ACC112 (cell line): Measurements from ENCODE around the gene FTO.
A peak's percentile ranks its signal among the peaks of the same experiment; 100 is the strongest.

Experiments used
- H2AFZ ChIP-seq: fragments of 200-600 bp; sonication (generic); one replicate; pipeline ENCODE4 v1.6.0; 2017; ENCODE audit warnings: antibody characterized with exemption, low read length; ENCODE audit not compliant: unreplicated experiment
- H3K27ac ChIP-seq: fragments of 200-600 bp; sonication (generic); 2 replicates; pipeline ENCODE4 v1.5.1; 2014; ENCODE audit warnings: low read depth, mild to moderate bottlenecking, antibody characterized with exemption, low read length, moderate library complexity
- H3K27me3 ChIP-seq: fragments of 200-600 bp; sonication (generic); 2 replicates; pipeline ENCODE4 v1.6.1; 2014; ENCODE audit warnings: mild to moderate bottlenecking, antibody characterized with exemption, low read length, moderate library complexity, mixed read lengths; ENCODE audit not compliant: insufficient read depth
- H3K36me3 ChIP-seq: fragments of 200-600 bp; sonication (generic); 2 replicates; pipeline ENCODE4 v1.6.1; 2016; ENCODE audit warnings: mild to moderate bottlenecking, antibody characterized with exemption, low read length, moderate library complexity, mixed read lengths; ENCODE audit not compliant: insufficient read depth
- H3K4me1 ChIP-seq: fragments of 200-600 bp; sonication (generic); one replicate; pipeline ENCODE4 v1.6.1; 2016; ENCODE audit warnings: low read length, mixed read lengths; ENCODE audit not compliant: insufficient read depth, unreplicated experiment, control insufficient read depth
- H3K4me3 ChIP-seq: fragments of 200-600 bp; sonication (generic); 2 replicates; pipeline ENCODE4 v1.5.1; 2014; ENCODE audit warnings: mild to moderate bottlenecking, low read depth, low read length
- H3K79me2 ChIP-seq: fragments of 200-600 bp; sonication (generic); one replicate; pipeline ENCODE4 v1.6.0; 2016; ENCODE audit warnings: low read length; ENCODE audit not compliant: control insufficient read depth, unreplicated experiment, insufficient read depth

The FTO gene

DNA sequence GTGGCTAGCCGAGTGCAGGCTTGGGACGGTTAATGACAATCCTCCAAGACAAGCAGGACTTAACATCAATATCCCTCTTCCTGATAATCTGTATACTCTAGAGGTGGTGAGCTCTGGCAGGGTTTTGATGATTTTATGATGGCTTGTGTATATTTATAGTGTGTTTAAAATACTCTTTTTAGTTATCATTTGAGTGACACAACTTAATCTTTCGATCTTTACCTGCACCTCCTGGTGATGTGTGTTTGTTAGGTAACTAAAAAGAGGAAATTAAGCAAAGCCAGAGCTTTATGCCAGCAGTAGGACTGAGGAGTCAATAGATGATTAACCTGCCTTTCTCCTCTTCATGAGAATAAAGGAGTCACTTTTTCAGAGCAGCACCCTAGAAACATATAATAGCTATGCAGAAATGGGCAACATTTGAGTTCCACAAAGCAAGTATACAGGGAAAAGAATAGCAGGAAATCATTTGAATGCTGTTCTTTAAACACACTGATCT is 372.1 kb downstream of the FTO start:
- Histone ChIP-seq H3K4me1 (peaks cover 21% of the 10 kb centered on the region), H3K27ac (no peak overlapping the region), H3K79me2 (no peaks in the 10 kb centered on the region), H2AFZ (no peak overlapping the region), H3K4me3 (no peak overlapping the region), H3K36me3 (no peaks in the 10 kb centered on the region), H3K27me3 (no peaks in the 10 kb centered on the region)

DNA sequence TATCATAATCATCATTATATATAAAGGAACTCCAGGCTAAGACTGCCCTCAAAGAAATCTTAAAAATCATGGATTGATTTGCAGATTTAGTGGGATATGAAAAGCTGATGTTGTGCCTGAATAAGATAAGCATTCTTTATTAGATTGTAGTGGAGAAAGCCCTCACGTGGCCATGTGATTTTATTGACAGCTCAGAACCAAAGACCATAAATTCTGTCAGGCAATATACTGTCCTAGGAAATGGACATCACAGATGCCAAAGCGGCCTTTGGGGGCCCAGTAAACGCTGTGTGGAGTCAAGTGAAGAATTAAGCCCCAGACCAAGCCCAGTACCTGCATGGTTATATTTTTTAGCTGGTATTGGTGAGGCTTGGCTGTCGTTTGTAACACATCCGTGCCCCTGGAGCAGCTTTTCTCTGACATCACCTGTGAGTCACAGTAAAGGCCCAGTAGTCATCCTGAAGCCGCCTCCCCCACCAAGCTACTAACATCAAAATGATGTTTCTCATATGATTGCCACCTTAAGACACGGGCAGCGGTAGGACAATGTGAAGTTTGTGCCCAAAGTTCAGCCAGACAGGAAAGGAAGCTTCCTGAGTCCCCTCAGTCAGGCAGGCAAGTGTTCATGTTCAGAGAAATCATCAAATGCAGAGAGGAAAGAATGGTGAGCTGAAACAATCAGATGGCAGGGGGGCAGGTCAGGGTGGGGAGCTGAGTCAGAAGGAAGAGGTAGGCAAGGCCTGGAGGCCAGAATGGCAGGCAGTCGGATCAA is 373.3 kb downstream of the FTO start:
- no peak overlapping the region for H3K4me3 ChIP-seq
- H3K27ac ChIP-seq: peak overlapping the region; percentile 62
- H3K4me1 ChIP-seq: peaks cover 26% of the 10 kb centered on the region
- H3K27me3 ChIP-seq: no peaks in the 10 kb centered on the region
- no peaks in the 10 kb centered on the region for H3K79me2 ChIP-seq
- 0 out of 2 replicates have a peak, but pooled peaks cover 3% of the 10 kb centered on the region for H3K36me3 ChIP-seq
- H2AFZ ChIP-seq: peak overlapping the region; percentile 59

DNA sequence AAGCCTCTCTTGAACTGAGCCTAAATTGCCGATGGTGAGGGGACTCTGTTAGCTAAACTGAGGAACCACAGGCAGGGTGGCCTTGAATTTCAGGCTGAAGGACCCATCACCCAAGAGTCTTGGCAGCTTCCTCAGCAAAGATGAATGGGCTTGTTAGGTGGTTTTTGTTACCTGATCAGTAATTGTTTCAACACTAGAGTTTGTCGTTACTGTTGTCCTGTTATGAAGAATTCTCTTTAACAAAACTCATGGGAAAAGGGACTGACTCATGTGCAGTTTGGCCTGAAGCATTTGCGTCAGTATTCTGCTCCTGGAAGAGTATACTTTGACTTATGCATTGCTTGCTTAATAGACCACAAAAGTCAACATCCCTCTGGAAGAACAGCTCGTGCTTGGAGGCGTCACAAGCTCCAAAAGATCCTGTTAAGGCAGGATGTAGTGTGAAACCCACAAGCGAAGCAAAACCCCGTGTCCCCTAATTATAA is 376.6 kb downstream of the FTO start:
- Histone ChIP-seq H3K4me3 (peak overlapping the region; percentile 32; the same call in 1 of the 2 replicates), H3K4me1 (peaks cover 26% of the 10 kb centered on the region), H3K79me2 (no peaks in the 10 kb centered on the region), H3K27me3 (no peaks in the 10 kb centered on the region), H2AFZ (peak overlapping the region; percentile 42), H3K36me3 (0 out of 2 replicates have a peak, but pooled peaks cover 3% of the 10 kb centered on the region), H3K27ac (peak overlapping the region; percentile 99)

DNA sequence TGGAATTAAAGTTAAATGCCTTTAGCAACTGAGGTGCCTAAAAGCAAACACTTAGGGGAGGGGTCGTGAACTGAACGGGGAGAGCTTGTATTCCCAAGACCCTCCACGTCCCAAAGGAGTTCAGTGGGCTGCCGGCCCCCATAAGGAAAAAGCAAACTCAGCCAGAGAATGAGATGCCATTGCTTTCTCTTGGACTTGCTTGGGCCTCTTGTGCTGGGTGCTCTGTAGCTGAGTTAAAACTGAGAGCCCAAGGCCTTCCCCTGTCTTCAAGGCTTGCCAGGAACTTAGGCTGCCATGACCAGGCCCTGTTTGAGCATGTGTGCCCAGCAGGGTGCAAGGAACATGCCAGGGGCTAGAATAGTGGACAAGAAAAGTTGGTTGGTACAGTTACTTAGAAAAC is 382.8 kb downstream of the FTO start:
- no peaks in the 10 kb centered on the region for H3K79me2 ChIP-seq
- no peak overlapping the region for H3K4me3 ChIP-seq
- H3K27ac ChIP-seq: no peak overlapping the region
- no peaks in the 10 kb centered on the region for H3K4me1 ChIP-seq
- no peak overlapping the region for H2AFZ ChIP-seq
- 0 out of 2 replicates have a peak, but pooled peaks cover 3% of the 10 kb centered on the region for H3K36me3 ChIP-seq
- no peaks in the 10 kb centered on the region for H3K27me3 ChIP-seq

DNA sequence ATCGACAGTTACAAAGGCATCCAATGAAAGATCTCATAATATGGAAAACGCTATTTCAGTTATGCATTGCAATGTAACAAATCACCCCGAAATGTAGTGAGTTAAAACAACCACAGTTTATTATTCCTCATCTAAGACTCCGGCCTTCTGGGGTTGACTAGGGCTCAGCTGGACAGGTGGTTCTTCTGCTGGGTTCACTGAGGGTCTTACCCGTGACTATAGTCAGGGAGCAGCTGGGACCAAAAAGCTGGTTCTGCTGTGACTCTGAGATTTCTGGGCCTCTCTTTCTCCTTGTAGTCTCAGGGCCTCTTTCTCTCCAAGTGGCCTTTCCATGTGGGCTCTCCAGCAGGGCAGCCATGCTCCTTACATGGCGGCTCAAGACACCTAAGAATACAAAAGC is 386.6 kb downstream of the FTO start:
- Histone ChIP-seq H3K36me3 (no peaks in the 10 kb centered on the region), H2AFZ (no peak overlapping the region), H3K27ac (no peak overlapping the region), H3K79me2 (no peaks in the 10 kb centered on the region), H3K4me1 (no peaks in the 10 kb centered on the region), H3K27me3 (no peaks in the 10 kb centered on the region), H3K4me3 (no peak overlapping the region)

DNA sequence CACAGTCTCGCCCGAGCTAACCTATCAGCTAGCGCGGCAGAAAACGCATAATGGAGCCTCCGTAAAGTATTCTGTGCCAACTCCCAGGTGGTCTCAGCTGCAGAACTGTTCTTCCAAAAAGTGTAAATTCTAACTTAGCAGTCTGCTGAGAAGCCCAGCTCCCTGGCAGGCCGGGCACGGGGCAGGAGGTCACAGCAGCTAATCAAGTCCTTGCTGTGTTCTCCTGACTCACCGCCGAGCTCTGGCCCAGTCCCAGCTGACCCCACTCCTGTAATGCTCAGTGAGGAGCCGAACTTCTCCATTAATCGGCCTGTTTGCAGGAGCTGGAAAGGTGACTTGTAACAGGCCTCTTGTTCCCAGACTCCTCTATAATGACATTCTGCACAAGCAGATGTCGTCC is 389.3 kb downstream of the FTO start:
- Histone ChIP-seq H3K4me1 (no peaks in the 10 kb centered on the region), H3K27ac (no peak overlapping the region), H3K4me3 (no peak overlapping the region), H3K36me3 (no peaks in the 10 kb centered on the region), H2AFZ (no peak overlapping the region), H3K27me3 (no peaks in the 10 kb centered on the region), H3K79me2 (no peaks in the 10 kb centered on the region)

DNA sequence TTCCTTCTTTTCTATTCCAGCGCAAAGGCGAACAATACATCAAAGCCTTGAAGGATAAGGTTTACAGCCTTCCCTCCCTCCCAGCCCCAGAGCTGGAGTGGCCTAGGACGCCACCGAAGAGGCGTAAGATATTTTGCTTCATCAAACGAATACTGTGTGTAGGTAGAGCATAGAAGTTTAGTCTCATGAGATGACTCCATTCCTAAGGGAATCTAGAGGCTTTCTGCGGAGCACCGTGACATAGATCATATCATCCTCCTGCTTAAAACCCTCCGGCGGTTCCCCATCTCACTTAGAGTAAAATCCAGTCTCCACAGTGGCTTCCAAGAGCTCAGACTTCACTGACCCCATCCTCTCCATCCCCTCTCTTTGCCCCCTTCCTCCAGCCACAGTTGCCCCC is 390.7 kb downstream of the FTO start:
- Histone ChIP-seq H3K4me3 (no peak overlapping the region), H3K36me3 (no peaks in the 10 kb centered on the region), H3K79me2 (no peaks in the 10 kb centered on the region), H3K27ac (no peak overlapping the region), H3K27me3 (no peaks in the 10 kb centered on the region), H2AFZ (no peak overlapping the region), H3K4me1 (no peaks in the 10 kb centered on the region)

DNA sequence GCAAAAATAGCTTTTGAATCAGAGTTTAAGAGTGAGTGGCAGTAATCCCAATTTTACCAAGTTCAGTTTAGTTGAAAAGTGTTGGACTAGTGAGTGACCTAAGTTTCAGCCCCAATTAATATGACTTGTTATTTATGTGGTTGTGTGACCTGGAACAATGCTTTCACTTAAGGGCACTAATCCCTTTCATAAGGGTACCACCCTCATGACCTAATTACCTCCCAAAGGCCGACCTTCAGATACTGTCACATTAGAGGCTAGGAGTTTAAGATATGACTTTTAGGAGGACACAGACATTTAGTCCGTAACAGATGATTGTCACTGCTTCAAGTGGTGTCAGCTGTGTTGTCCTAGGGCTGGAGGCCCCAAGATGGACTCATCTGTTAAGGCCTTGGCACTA is 392.7 kb downstream of the FTO start:
- Histone ChIP-seq H3K4me3 (no peak overlapping the region), H2AFZ (no peak overlapping the region), H3K27me3 (no peaks in the 10 kb centered on the region), H3K4me1 (no peaks in the 10 kb centered on the region), H3K36me3 (no peaks in the 10 kb centered on the region), H3K27ac (no peak overlapping the region), H3K79me2 (no peaks in the 10 kb centered on the region)

DNA sequence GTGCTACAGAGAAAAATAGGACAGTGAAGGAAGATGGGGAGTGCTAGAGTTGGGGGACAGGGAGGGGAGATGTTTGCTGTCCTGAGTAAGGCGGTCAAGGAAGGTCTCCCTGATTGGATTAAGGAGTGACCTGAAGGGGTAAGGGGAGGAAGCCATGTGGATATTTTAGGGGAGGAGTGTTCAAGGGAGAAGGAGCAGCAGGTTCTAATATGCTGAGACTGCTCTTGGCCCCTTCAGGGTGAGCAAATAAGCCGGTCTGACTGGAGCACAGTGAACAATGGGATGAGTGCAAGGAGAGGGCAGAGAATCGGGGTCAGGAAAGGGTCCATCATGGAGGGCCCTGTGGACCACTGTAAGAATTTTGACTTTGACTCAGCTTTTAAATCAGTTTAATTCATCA is 393.8 kb downstream of the FTO start:
- H3K27ac ChIP-seq: no peak overlapping the region
- H3K36me3 ChIP-seq: no peaks in the 10 kb centered on the region
- no peak overlapping the region for H2AFZ ChIP-seq
- no peak overlapping the region for H3K4me3 ChIP-seq
- H3K27me3 ChIP-seq: no peaks in the 10 kb centered on the region
- no peaks in the 10 kb centered on the region for H3K4me1 ChIP-seq
- H3K79me2 ChIP-seq: no peaks in the 10 kb centered on the region

DNA sequence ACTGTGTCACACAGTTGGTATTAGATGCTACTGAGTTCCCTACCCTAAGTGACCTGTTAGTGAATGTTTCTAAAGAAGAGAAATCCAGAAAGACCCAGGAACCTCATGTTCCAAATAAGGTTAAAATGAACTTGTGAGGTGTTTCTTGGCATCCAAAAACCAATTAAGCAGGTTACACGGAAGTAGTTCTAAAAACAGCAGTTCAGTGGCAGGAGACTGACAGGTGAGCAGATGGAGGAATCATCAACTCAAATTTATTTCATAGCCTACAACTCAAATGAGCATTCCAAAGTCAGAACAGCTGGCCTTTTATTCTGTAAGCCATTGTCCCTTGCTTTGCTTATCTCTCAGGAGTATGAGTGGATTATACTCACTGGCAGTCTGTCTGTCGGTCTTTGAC is 394.3 kb downstream of the FTO start:
- no peaks in the 10 kb centered on the region for H3K4me1 ChIP-seq
- no peak overlapping the region for H2AFZ ChIP-seq
- no peak overlapping the region for H3K27ac ChIP-seq
- H3K27me3 ChIP-seq: no peaks in the 10 kb centered on the region
- H3K79me2 ChIP-seq: no peaks in the 10 kb centered on the region
- no peaks in the 10 kb centered on the region for H3K36me3 ChIP-seq
- no peak overlapping the region for H3K4me3 ChIP-seq

DNA sequence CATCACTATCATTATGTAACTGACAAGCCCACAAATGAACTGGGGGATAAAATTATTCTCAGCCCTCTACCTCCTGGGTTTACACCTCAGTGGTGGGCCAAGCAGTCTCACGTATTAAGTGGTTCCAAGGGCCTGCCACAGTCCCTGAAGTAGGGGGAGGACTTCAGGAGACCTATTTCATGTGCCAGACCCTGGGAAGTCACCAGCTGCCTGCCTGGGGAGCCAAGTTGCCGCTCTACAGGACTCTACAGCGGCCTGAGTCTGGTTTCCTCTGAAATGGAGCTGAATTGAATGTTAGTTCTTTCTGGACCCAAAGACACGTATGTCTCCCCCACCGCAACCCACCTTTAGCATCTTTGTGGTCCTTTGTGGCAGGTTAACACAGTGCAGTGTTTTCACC is 395.7 kb downstream of the FTO start:
- Histone ChIP-seq H3K4me3 (no peak overlapping the region), H3K79me2 (no peaks in the 10 kb centered on the region), H3K27me3 (no peaks in the 10 kb centered on the region), H3K27ac (no peak overlapping the region), H2AFZ (no peak overlapping the region), H3K36me3 (no peaks in the 10 kb centered on the region), H3K4me1 (no peaks in the 10 kb centered on the region)
